ENCODE data around the gene GCA. TPM values are rescaled to one million over a fixed set of nuclear protein-coding genes. Genes with fewer than 3 reads are reported as not detected.

Gene GCA
- total and polyA plus RNA-seq, 2 donors from 2014 or later, result 25.3 to 45.6 TPM

DNA sequence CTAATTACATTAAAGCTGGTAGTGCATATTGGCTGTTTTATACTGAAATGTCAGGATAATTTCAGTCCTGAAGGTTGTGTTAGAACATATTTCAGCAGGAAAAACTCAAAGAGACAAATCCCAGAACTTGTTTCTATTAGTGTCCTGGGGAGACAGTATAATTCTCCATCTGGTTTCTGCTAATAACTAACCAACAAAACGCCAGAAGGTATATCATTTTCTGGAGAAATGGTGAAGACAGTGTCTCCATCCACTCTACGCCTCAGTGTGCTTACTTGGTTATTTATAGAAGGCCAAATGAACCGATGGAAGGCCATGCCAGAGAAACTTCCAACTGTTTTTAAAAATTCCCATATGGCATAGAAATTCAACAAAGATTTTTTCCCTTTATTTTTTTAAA is 41.6 kb downstream of the GCA start:
- intact Hi-C loops (cut with DNase I), result no loop called here
- no peak overlapping the region for H3K27ac ChIP-seq (ENCODE audit: low read depth in 2 of 2, low read length in 2 of 2)
- H3K4me1 ChIP-seq (ENCODE audit: control insufficient read depth in 2 of 3, insufficient read depth in 2 of 3, low read depth in 1 of 3, low read length in 3 of 3), result no peaks in the 10 kb centered on the region
- TF ChIP-seq, protein P1, sequence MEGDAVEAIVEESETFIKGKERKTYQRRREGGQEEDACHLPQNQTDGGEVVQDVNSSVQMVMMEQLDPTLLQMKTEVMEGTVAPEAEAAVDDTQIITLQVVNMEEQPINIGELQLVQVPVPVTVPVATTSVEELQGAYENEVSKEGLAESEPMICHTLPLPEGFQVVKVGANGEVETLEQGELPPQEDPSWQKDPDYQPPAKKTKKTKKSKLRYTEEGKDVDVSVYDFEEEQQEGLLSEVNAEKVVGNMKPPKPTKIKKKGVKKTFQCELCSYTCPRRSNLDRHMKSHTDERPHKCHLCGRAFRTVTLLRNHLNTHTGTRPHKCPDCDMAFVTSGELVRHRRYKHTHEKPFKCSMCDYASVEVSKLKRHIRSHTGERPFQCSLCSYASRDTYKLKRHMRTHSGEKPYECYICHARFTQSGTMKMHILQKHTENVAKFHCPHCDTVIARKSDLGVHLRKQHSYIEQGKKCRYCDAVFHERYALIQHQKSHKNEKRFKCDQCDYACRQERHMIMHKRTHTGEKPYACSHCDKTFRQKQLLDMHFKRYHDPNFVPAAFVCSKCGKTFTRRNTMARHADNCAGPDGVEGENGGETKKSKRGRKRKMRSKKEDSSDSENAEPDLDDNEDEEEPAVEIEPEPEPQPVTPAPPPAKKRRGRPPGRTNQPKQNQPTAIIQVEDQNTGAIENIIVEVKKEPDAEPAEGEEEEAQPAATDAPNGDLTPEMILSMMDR (IDR thresholded peaks at IDR 0.05; ENCODE audit: borderline replicate concordance, extremely low read depth, insufficient read depth), result no peak
- FAIRE-seq (no peak), DNase-seq (no peak)
- H3K27me3 ChIP-seq (ENCODE audit: control insufficient read depth, insufficient read depth, low read length), result no peaks in the 10 kb centered on the region
- H3K9me3 ChIP-seq (ENCODE audit: control insufficient read depth in 2 of 3, insufficient read depth in 1 of 3, low read length in 3 of 3), result no peaks in the 10 kb centered on the region
- no peak overlapping the region for H3K4me3 ChIP-seq (ENCODE audit: low read length in 3 of 3)
- H3K36me3 ChIP-seq (ENCODE audit: control insufficient read depth in 2 of 3, insufficient read depth in 3 of 3, low read length in 3 of 3), result no peaks in the 10 kb centered on the region
- no peak overlapping the region for H3K9ac ChIP-seq (ENCODE audit: low read length in 3 of 3)

- no peaks in the 10 kb centered on the region for H3K9me3 ChIP-seq (ENCODE audit: control insufficient read depth in 2 of 3, insufficient read depth in 1 of 3, low read length in 3 of 3)
- intact Hi-C loops (cut with DNase I), result no loop called here
- no peak overlapping the region for H3K9ac ChIP-seq (ENCODE audit: low read length in 3 of 3)
- no peak for FAIRE-seq
- DNase-seq, result no peak
- no peak overlapping the region for H3K27ac ChIP-seq (ENCODE audit: low read depth in 2 of 2, low read length in 2 of 2)
- H3K36me3 ChIP-seq (ENCODE audit: control insufficient read depth in 2 of 3, insufficient read depth in 3 of 3, low read length in 3 of 3), result no peaks in the 10 kb centered on the region
- no peaks in the 10 kb centered on the region for H3K27me3 ChIP-seq (ENCODE audit: control insufficient read depth, insufficient read depth, low read length)
- no peak overlapping the region for H3K4me3 ChIP-seq (ENCODE audit: low read length in 3 of 3)
- H3K4me1 ChIP-seq (ENCODE audit: control insufficient read depth in 2 of 3, insufficient read depth in 2 of 3, low read depth in 1 of 3, low read length in 3 of 3), result no peaks in the 10 kb centered on the region
- TF ChIP-seq, protein P1 (IDR thresholded peaks at IDR 0.05; ENCODE audit: borderline replicate concordance, extremely low read depth, insufficient read depth), result no peak
Measured at GRCh38 chr2:162390801-162391200, 46.9 kb downstream of the GCA start.

- H3K9ac ChIP-seq (ENCODE audit: low read length in 3 of 3), result no peak overlapping the region
- no peaks in the 10 kb centered on the region for H3K9me3 ChIP-seq (ENCODE audit: control insufficient read depth in 2 of 3, insufficient read depth in 1 of 3, low read length in 3 of 3)
- no peak overlapping the region for H3K4me3 ChIP-seq (ENCODE audit: low read length in 3 of 3)
- FAIRE-seq (no peak), DNase-seq (no peak)
- H3K36me3 ChIP-seq (ENCODE audit: control insufficient read depth in 2 of 3, insufficient read depth in 3 of 3, low read length in 3 of 3), result no peaks in the 10 kb centered on the region
- TF ChIP-seq, protein P1 (IDR thresholded peaks at IDR 0.05; ENCODE audit: borderline replicate concordance, extremely low read depth, insufficient read depth), result no peak
- H3K27me3 ChIP-seq (ENCODE audit: control insufficient read depth, insufficient read depth, low read length), result no peaks in the 10 kb centered on the region
- H3K27ac ChIP-seq (ENCODE audit: low read depth in 2 of 2, low read length in 2 of 2), result no peak overlapping the region
- H3K4me1 ChIP-seq (ENCODE audit: control insufficient read depth in 2 of 3, insufficient read depth in 2 of 3, low read depth in 1 of 3, low read length in 3 of 3), result no peaks in the 10 kb centered on the region
- intact Hi-C loops (cut with DNase I), result no loop called here
Measured at GRCh38 chr2:162400336-162400735, 56.4 kb downstream of the GCA start.

GRCh38 chr2:162401871-162402270 is 57.9 kb downstream of the GCA start:
- TF ChIP-seq, protein P1 (IDR thresholded peaks at IDR 0.05; ENCODE audit: borderline replicate concordance, extremely low read depth, insufficient read depth), result no peak
- H3K9ac ChIP-seq (ENCODE audit: low read length in 3 of 3), result no peak overlapping the region
- no peaks in the 10 kb centered on the region for H3K27me3 ChIP-seq (ENCODE audit: control insufficient read depth, insufficient read depth, low read length)
- H3K4me3 ChIP-seq (ENCODE audit: low read length in 3 of 3), result no peak overlapping the region
- H3K4me1 ChIP-seq (ENCODE audit: control insufficient read depth in 2 of 3, insufficient read depth in 2 of 3, low read depth in 1 of 3, low read length in 3 of 3), result no peaks in the 10 kb centered on the region
- intact Hi-C loops (cut with DNase I), result no loop called here
- H3K27ac ChIP-seq (ENCODE audit: low read depth in 2 of 2, low read length in 2 of 2), result no peak overlapping the region
- no peaks in the 10 kb centered on the region for H3K9me3 ChIP-seq (ENCODE audit: control insufficient read depth in 2 of 3, insufficient read depth in 1 of 3, low read length in 3 of 3)
- no peak for DNase-seq
- H3K36me3 ChIP-seq (ENCODE audit: control insufficient read depth in 2 of 3, insufficient read depth in 3 of 3, low read length in 3 of 3), result no peaks in the 10 kb centered on the region
- no peak for FAIRE-seq

Data from kidney (tissue), 14 donors.